HCT116 (cell line): ENCODE data around the gene MALL. TPM values are rescaled to one million over a fixed set of nuclear protein-coding genes. Genes with fewer than 3 reads are reported as not detected.
"Not testable (repeated sequence)": the region's sequence is repeated elsewhere in the genome, so short reads cannot be mapped to it uniquely, and the experiment has no call there.

Source experiments
- ATAC-seq: fragments of 200-7000 bp; cut with Tn5 transposase; 2 replicates; pipeline ENCODE4 v1.9.1; 2020; ENCODE audit warnings: mild to moderate bottlenecking, moderate library complexity
- BruUV-seq: library from RNA; stranded (reverse); fragments of 400-500 nt; replicated peaks from 2 replicates; lab custom pipeline; 2021; lab: Mats Ljungman, UMichigan
- CTCF ChIA-PET: fragments of 300-600 bp; sonication (Branson Sonifier 250); formaldehyde crosslinking; loops from one replicate; lab custom pipeline; 2021; ENCODE audit warnings: antibody characterized with exemption; lab: Charles Lee
- POLR2A ChIA-PET: fragments of 300-600, 350-600 bp; sonication (Branson Sonifier 250); formaldehyde crosslinking; loops from one replicate; lab custom pipeline; 2021; ENCODE audit warnings: antibody characterized with exemption; lab: Charles Lee
- RAD21 ChIA-PET, 2 experiments: fragments of 300-600 bp; sonication (Branson Sonifier 250); formaldehyde crosslinking; loops; one replicate each; lab custom pipeline; 2023; ENCODE audit warnings: low total read pairs in 2 of 2; ENCODE audit not compliant: uncharacterized antibody in 2 of 2, unreplicated experiment in 2 of 2, low non-redundant PET in 1 of 2; lab: Charles Lee
- DNase-seq: peaks from one replicate; pipeline ENCODE4 v3.0.0-alpha.2; 2010; ENCODE audit warnings: low read depth, low spot score
- H2AFZ ChIP-seq: fragments of 200-600 bp; shearing (Covaris generic), sonication (generic); 2 replicates; pipeline ENCODE4 v1.6.1; 2017; ENCODE audit warnings: low read depth, mixed run types, mixed read lengths, antibody characterized with exemption, low read length; ENCODE audit not compliant: poor library complexity, severe bottlenecking
- H3K27ac ChIP-seq: 2 replicates; pipeline ENCODE4 v1.5.1; 2012; ENCODE audit warnings: low read depth, low read length
- H3K27me3 ChIP-seq: fragments of 200-600 bp; sonication (generic); 2 replicates; pipeline ENCODE4 v1.6.1; 2016; ENCODE audit warnings: mixed run types, low read length, mixed read lengths; ENCODE audit not compliant: insufficient read depth
- H3K36me3 ChIP-seq, 2 experiments: fragments of 200-500 bp in 1 of 2; fragments of 200-600 bp in 1 of 2; sonication (Bioruptor generic) in 1 of 2; sonication (generic) in 1 of 2; 2 replicates each; pipeline versions ENCODE4 v1.5.1 to v1.6.1; 2014 to 2016; ENCODE audit warnings: low read length in 2 of 2, inconsistent platforms in 1 of 2, mixed read lengths in 1 of 2, mixed run types in 1 of 2; ENCODE audit not compliant: insufficient read depth in 2 of 2, control insufficient read depth in 1 of 2
- H3K4me1 ChIP-seq, 2 experiments: fragments of 200-600 bp in 1 of 2; sonication (generic) in 1 of 2; 2 replicates each; pipeline versions ENCODE4 v1.5.1 to v1.6.1; 2012 to 2017; ENCODE audit warnings: low read length in 2 of 2, inconsistent platforms in 1 of 2, mild to moderate bottlenecking in 1 of 2, mixed read lengths in 1 of 2, mixed run types in 1 of 2, moderate library complexity in 1 of 2; ENCODE audit not compliant: insufficient read depth in 2 of 2, control insufficient read depth in 1 of 2
- H3K4me2 ChIP-seq: fragments of 200-600 bp; sonication (generic); 2 replicates; pipeline ENCODE4 v1.6.1; 2017; ENCODE audit warnings: mixed run types, low read length, mixed read lengths
- H3K4me3 ChIP-seq, 2 experiments: fragments of 200-600 bp in 1 of 2; sonication (generic) in 1 of 2; replicated peaks in 1 of 2; 2 replicates each; pipeline ENCODE4 v1.5.1; 2011 to 2016; ENCODE audit warnings: low read length in 2 of 2, control low read depth in 1 of 2, low read depth in 1 of 2, mild to moderate bottlenecking in 1 of 2, mixed read lengths in 1 of 2, mixed run types in 1 of 2
- H3K79me2 ChIP-seq: fragments of 200-600 bp; sonication (generic); 2 replicates; pipeline ENCODE4 v1.6.1; 2017; ENCODE audit warnings: mild to moderate bottlenecking, mixed run types, low read length, moderate library complexity, mixed read lengths; ENCODE audit not compliant: insufficient read depth
- H3K9ac ChIP-seq: fragments of 200-600 bp; sonication (generic); 2 replicates; pipeline ENCODE4 v1.6.1; 2016; ENCODE audit warnings: low read length, mixed read lengths
- H3K9me2 ChIP-seq: fragments of 200-600 bp; sonication (generic), shearing (Covaris generic); 2 replicates; pipeline ENCODE4 v1.6.1; 2017; ENCODE audit warnings: mixed run types, mild to moderate bottlenecking, moderate library complexity; ENCODE audit not compliant: insufficient read depth
- H3K9me3 ChIP-seq, 2 experiments: fragments of 200-500 bp in 1 of 2; fragments of 200-600 bp in 1 of 2; sonication (Bioruptor generic) in 1 of 2; sonication (generic) in 1 of 2; 2 replicates each; pipeline ENCODE4 v1.6.1; 2014 to 2017; ENCODE audit warnings: low read length in 2 of 2, mixed read lengths in 2 of 2, inconsistent platforms in 1 of 2, low read depth in 1 of 2, mild to moderate bottlenecking in 1 of 2, mixed run types in 1 of 2, moderate library complexity in 1 of 2; ENCODE audit not compliant: control insufficient read depth in 1 of 2, insufficient read depth in 1 of 2
- H4K20me1 ChIP-seq: fragments of 200-600 bp; sonication (generic), shearing (Covaris generic); 2 replicates; pipeline ENCODE4 v1.6.1; 2017; ENCODE audit warnings: mixed run types, mild to moderate bottlenecking, moderate library complexity; ENCODE audit not compliant: insufficient read depth
- intact Hi-C: fragments of 100-400 bp; cut with micrococcal nuclease; formaldehyde crosslinking; loops from 2 replicates; pipeline ENCODE4 v1.10.0; 2022
- total RNA-seq: library from RNA; stranded (reverse); gene quantifications from one replicate; pipeline ENCODE4 v1.2.1, GENCODE V29; 2021; ENCODE audit not compliant: unreplicated experiment

The MALL gene
- total RNA-seq, 1 experiment from 2014 or later: 223 TPM

GRCh38 chr2:110083162-110083561 is 32.5 kb downstream of the MALL start:
- H3K27ac ChIP-seq, H3K36me3 ChIP-seq, H3K79me2 ChIP-seq, H3K4me2 ChIP-seq, ATAC-seq, H3K4me1 ChIP-seq, POLR2A ChIA-PET, CTCF ChIA-PET, H3K27me3 ChIP-seq, H2AFZ ChIP-seq, H4K20me1 ChIP-seq, H3K9me3 ChIP-seq, intact Hi-C loops, H3K9me2 ChIP-seq, DNase-seq, H3K4me3 ChIP-seq, RAD21 ChIA-PET, H3K9ac ChIP-seq, BruUV-seq: not testable (repeated sequence)

DNA sequence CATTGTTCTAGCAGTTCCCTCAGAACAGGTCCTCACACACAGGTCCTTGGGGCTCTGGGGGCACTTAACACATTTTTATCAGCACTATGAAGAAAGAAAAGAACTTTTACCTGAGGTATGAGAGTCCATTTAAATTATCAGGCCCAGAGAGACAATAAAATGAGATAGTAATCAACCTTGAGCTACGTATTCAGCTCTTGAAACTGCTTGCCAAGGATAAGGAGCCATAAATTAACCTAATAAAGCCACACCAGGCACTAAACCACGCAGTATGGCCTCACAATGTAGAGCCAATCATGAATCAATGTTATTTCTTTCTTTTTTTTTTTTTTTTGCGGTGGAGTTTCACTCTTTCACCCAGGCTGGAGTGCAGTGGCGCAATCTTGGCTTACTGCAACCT is 37.5 kb downstream of the MALL start:
- H3K9me2 ChIP-seq, H3K4me2 ChIP-seq, H3K79me2 ChIP-seq, POLR2A ChIA-PET, ATAC-seq, DNase-seq, H3K4me3 ChIP-seq, H4K20me1 ChIP-seq, H3K27me3 ChIP-seq, RAD21 ChIA-PET, CTCF ChIA-PET, H3K9ac ChIP-seq, H3K27ac ChIP-seq, H3K4me1 ChIP-seq, H2AFZ ChIP-seq, BruUV-seq, H3K36me3 ChIP-seq, H3K9me3 ChIP-seq, intact Hi-C loops: not testable (repeated sequence)

DNA sequence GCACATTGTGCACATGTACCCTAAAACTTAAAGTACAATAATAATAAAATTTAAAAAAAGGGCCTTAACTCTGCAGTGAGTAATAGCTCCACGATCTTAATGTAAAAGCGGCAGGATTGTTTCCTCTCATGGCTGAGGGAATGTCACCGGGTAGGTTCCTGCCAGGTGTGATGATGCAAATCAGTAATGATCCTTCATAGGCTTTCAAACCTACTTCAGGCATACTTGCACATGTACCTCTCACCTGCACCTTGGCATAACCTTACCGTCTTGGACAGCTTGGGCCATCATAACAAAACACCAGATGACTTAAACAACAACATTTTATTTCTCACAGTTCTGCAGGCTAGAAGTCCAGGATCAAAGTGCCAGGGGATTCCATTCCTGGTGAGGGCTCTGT is 39.7 kb downstream of the MALL start:
- intact Hi-C loops, H2AFZ ChIP-seq, H3K4me3 ChIP-seq, BruUV-seq, H4K20me1 ChIP-seq, H3K79me2 ChIP-seq, CTCF ChIA-PET, RAD21 ChIA-PET, H3K9me3 ChIP-seq, H3K27me3 ChIP-seq, H3K9ac ChIP-seq, ATAC-seq, H3K4me2 ChIP-seq, H3K27ac ChIP-seq, POLR2A ChIA-PET, DNase-seq, H3K9me2 ChIP-seq, H3K4me1 ChIP-seq, H3K36me3 ChIP-seq: not testable (repeated sequence)

- DNase-seq, H3K27me3 ChIP-seq, H3K36me3 ChIP-seq, H3K4me3 ChIP-seq, H3K79me2 ChIP-seq, H3K9ac ChIP-seq, H3K4me2 ChIP-seq, ATAC-seq, POLR2A ChIA-PET, intact Hi-C loops, H3K9me3 ChIP-seq, H4K20me1 ChIP-seq, H3K9me2 ChIP-seq, H2AFZ ChIP-seq, H3K27ac ChIP-seq, H3K4me1 ChIP-seq, BruUV-seq, CTCF ChIA-PET, RAD21 ChIA-PET: not testable (repeated sequence)
Measured at GRCh38 chr2:110069869-110070268, 45.8 kb downstream of the MALL start.

DNA sequence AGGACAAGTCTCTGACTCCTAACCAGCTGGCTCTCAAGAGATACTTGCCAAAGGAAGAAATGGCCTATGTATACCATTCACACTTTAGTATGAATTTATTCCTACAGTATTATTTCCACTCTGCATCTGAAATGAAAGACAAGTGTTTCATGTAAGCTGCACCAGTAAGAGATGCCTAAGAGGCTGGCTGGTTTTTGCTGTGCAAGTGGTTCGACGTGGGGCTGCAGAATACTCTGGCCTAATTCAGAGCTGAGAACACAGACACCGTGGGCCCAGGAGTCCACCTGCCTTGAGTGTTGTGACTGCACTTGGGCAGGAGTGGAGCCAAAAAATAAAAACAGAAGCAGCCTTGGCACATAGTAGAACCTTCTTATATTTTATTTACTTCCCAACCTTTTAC is 47.5 kb downstream of the MALL start:
- H3K4me3 ChIP-seq, H3K27ac ChIP-seq, H3K27me3 ChIP-seq, intact Hi-C loops, CTCF ChIA-PET, POLR2A ChIA-PET, H3K9me3 ChIP-seq, H3K79me2 ChIP-seq, H3K9ac ChIP-seq, DNase-seq, H3K36me3 ChIP-seq, H2AFZ ChIP-seq, H3K9me2 ChIP-seq, ATAC-seq, H3K4me1 ChIP-seq, RAD21 ChIA-PET, H4K20me1 ChIP-seq, BruUV-seq, H3K4me2 ChIP-seq: not testable (repeated sequence)
